T-cell (primary cell): ENCODE measurements around the gene PXDN. TPM values are rescaled to one million over a fixed set of nuclear protein-coding genes. Genes with fewer than 3 reads are reported as not detected.

Experiments used
- ATAC-seq, 4 experiments: fragments of 200-7000 bp in 3 of 4; fragments of 150-1000 bp in 1 of 4; cut with Tn5 transposase; replicated peaks in 1 of 4; 1 replicate in 3 of 4; 2 replicates in 1 of 4; pipeline ENCODE4 v1.10.0; 2021; ENCODE audit warnings: moderate library complexity in 3 of 4, mild to moderate bottlenecking in 2 of 4, moderate number of reproducible peaks in 1 of 4
- CTCF ChIA-PET, 2 donors: fragments of 300-600 bp; sonication (Branson Sonifier 250); formaldehyde crosslinking; loops; one replicate each; lab custom pipeline; 2022; ENCODE audit warnings: antibody characterized with exemption in 2 of 2; lab: Charles Lee
- POLR2A ChIA-PET, 2 donors: fragments of 300-600 bp; sonication (Branson Sonifier 250); formaldehyde crosslinking; loops; one replicate each; lab custom pipeline; 2022; ENCODE audit warnings: antibody characterized with exemption in 2 of 2; lab: Charles Lee
- DNase-seq, 35 experiments: peaks; one replicate each; pipeline versions ENCODE4 v3.0.0 to v3.0.0-alpha.2; 2013 to 2023
- H3K27ac ChIP-seq: one replicate; pipeline ENCODE4 v1.5.1; 2013; ENCODE audit warnings: low read length
- H3K27me3 ChIP-seq, 2 experiments: replicated peaks in 1 of 2; 1 replicate in 1 of 2; 2 replicates in 1 of 2; pipeline versions ENCODE4 v1.6.1 to v1.7.0; 2013; ENCODE audit warnings: low read length in 1 of 2, mixed read lengths in 1 of 2; ENCODE audit not compliant: control insufficient read depth in 2 of 2, insufficient read depth in 2 of 2; ENCODE audit errors: extremely low read depth in 1 of 2
- H3K36me3 ChIP-seq, 2 donors: 1 replicate in 1 of 2; 2 replicates in 1 of 2; pipeline versions ENCODE4 v1.6.1 to v1.7.0; 2013; ENCODE audit warnings: low read length in 1 of 2; ENCODE audit not compliant: control insufficient read depth in 2 of 2, insufficient read depth in 1 of 2; ENCODE audit errors: extremely low read depth in 1 of 2
- H3K4me1 ChIP-seq, 2 experiments: 1 replicate in 1 of 2; 2 replicates in 1 of 2; pipeline versions ENCODE4 v1.6.1 to v1.7.0; 2013; ENCODE audit warnings: low read length in 2 of 2, mixed read lengths in 1 of 2; ENCODE audit not compliant: insufficient read depth in 2 of 2, control insufficient read depth in 1 of 2; ENCODE audit errors: extremely low read depth in 1 of 2
- H3K4me3 ChIP-seq, 2 donors: 1 replicate in 1 of 2; 2 replicates in 1 of 2; pipeline versions ENCODE4 v1.5.1 to v1.7.0; 2013; ENCODE audit warnings: mild to moderate bottlenecking in 2 of 2, low read length in 1 of 2, moderate library complexity in 1 of 2; ENCODE audit not compliant: control insufficient read depth in 1 of 2; ENCODE audit errors: extremely low read depth in 1 of 2
- H3K9me3 ChIP-seq: 2 replicates; pipeline ENCODE4 v1.7.0; 2013
- H3K27ac Mint-ChIP-seq, 2 donors: one replicate each; pipeline ENCODE4 v1.8.0; 2020 to 2021; ENCODE audit warnings: mild to moderate bottlenecking in 2 of 2, mixed read lengths in 2 of 2
- H3K27me3 Mint-ChIP-seq, 2 donors: one replicate each; pipeline ENCODE4 v1.8.0; 2021 to 2022; ENCODE audit warnings: mixed read lengths in 2 of 2
- H3K36me3 Mint-ChIP-seq: one replicate; pipeline ENCODE4 v1.8.0; 2021; ENCODE audit warnings: mixed read lengths
- H3K4me1 Mint-ChIP-seq, 3 donors: one replicate each; pipeline ENCODE4 v1.8.0; 2020 to 2022; ENCODE audit warnings: mixed read lengths in 3 of 3, mild to moderate bottlenecking in 1 of 3
- H3K4me3 Mint-ChIP-seq, 3 donors: one replicate each; pipeline ENCODE4 v1.8.0; 2020 to 2022; ENCODE audit warnings: mild to moderate bottlenecking in 3 of 3, mixed read lengths in 3 of 3, moderate library complexity in 3 of 3
- H3K9me3 Mint-ChIP-seq, 3 donors: one replicate each; pipeline ENCODE4 v1.8.0; 2020 to 2022; ENCODE audit warnings: mixed read lengths in 3 of 3
- WGBS: methylation state at CpG from one replicate; pipeline ENCODE4 v1.1.5; 2013; ENCODE audit warnings: missing lambda C conversion rate; ENCODE audit not compliant: insufficient coverage; 5-methylcytosine and 5-hydroxymethylcytosine counted together
- total RNA-seq, 35 experiments: library from RNA in 6 of 35; stranded (reverse) in 6 of 35; fragments of 120-200 nt in 1 of 35; gene quantifications; one replicate each; pipeline versions ENCODE4 v1.2.1 to v1.2.4 and lab custom pipeline; 2013 to 2026

The PXDN gene
- total RNA-seq, 5 donors from 2014 or later (not counting 1 experiment from before 2014, with no cell fraction given) = 0.21 to 5.4 (median 1.3) TPM

DNA sequence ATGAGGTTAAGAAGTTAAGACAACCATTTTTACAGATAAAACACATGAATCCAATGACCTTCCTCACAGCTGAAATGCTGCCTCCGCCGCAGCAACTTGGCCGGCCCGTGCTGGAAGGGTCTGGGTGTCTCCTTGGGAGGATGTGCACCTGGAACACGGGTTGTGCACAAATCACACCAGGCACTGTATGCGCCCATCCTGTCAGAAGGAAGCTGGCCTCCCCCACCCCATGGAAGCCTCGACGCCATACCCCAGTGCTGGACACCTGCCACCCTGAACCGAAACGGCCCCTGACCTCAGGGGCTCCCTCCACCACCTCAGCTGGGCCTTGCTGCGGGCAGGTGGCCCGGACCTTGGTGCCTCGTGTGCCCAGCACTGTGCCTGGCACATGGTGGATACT, 111.8 kb downstream of the PXDN start:
- Histone ChIP-seq H3K36me3 (no peaks in the 10 kb centered on the region), H3K27ac (no peak overlapping the region), H3K4me1 (no peaks in the 10 kb centered on the region), H3K27me3 (no peaks in the 10 kb centered on the region), H3K9me3 (no peaks in the 10 kb centered on the region), H3K4me3 (no peak overlapping the region)
- Mint-ChIP-seq H3K36me3 (no peaks in the 10 kb centered on the region), H3K4me1 (no peaks in the 10 kb centered on the region), H3K27ac (no peak overlapping the region), H3K4me3 (no peak overlapping the region), H3K27me3 (peaks cover 0 to 3% of the 10 kb centered on the region in 2 donors), H3K9me3 (no peaks in the 10 kb centered on the region)
- ATAC-seq (no peak), DNase-seq (no peak)
- ChIA-PET CTCF (no interaction called here), POLR2A (interaction anchor here in 1 of 2 donors (0.7 kb wide), 1 partner anchor 534 kb away, joined by 3 read pairs; no protein-coding TSS in a partner anchor)
- WGBS = 88% methylated on average over 8 of the region's 13 CpGs

- no peak overlapping the region for H3K27ac Mint-ChIP-seq
- no peaks in the 10 kb centered on the region for H3K4me1 Mint-ChIP-seq
Measured at GRCh38 chr2:1632002-1632348, 112.3 kb downstream of the PXDN start.

GRCh38 chr2:1631292-1632001, 112.9 kb downstream of the PXDN start:
- Mint-ChIP-seq H3K4me3 (no peak overlapping the region), H3K36me3 (no peaks in the 10 kb centered on the region), H3K27me3 (no peaks in the 10 kb centered on the region), H3K4me1 (no peaks in the 10 kb centered on the region), H3K9me3 (no peaks in the 10 kb centered on the region), H3K27ac (no peak overlapping the region)
- Histone ChIP-seq H3K36me3 (no peaks in the 10 kb centered on the region), H3K4me1 (no peaks in the 10 kb centered on the region), H3K9me3 (no peaks in the 10 kb centered on the region), H3K27ac (no peak overlapping the region), H3K4me3 (no peak overlapping the region), H3K27me3 (no peaks in the 10 kb centered on the region)
- POLR2A ChIA-PET = no interaction called here
- DNase-seq = no peak
- ATAC-seq = no peak
- CTCF ChIA-PET = no interaction called here
- WGBS = 30% methylated on average over 1 of the region's 6 CpGs

More at GRCh38 chr2:1632002-1632348, 112.3 kb downstream of the PXDN start:
- no peaks in the 10 kb centered on the region for H3K36me3 ChIP-seq
- Mint-ChIP-seq H3K27me3 (no peaks in the 10 kb centered on the region), H3K9me3 (no peaks in the 10 kb centered on the region), H3K36me3 (no peaks in the 10 kb centered on the region), H3K4me3 (no peak overlapping the region)
- WGBS = 94% methylated on average over 6 of the region's 7 CpGs
- no peaks in the 10 kb centered on the region for H3K9me3 ChIP-seq
- H3K27ac ChIP-seq = no peak overlapping the region
- ATAC-seq = no peak
- H3K4me1 ChIP-seq = no peaks in the 10 kb centered on the region
- DNase-seq = no peak
- ChIA-PET POLR2A (no interaction called here), CTCF (no interaction called here)
- no peak overlapping the region for H3K4me3 ChIP-seq
- H3K27me3 ChIP-seq = no peaks in the 10 kb centered on the region

- ATAC-seq (no peak), DNase-seq (no peak)
- peaks cover 0 to 3% of the 10 kb centered on the region in 2 experiments for H3K27me3 ChIP-seq
- no peaks in the 10 kb centered on the region for H3K4me1 ChIP-seq
- no peaks in the 10 kb centered on the region for H3K9me3 Mint-ChIP-seq
- ChIA-PET POLR2A (no interaction called here), CTCF (no interaction called here)
- no peaks in the 10 kb centered on the region for H3K9me3 ChIP-seq
- no peak overlapping the region for H3K27ac Mint-ChIP-seq
- WGBS = 56% methylated on average over 1 of the region's 2 CpGs
- H3K4me3 ChIP-seq = no peak overlapping the region
- H3K36me3 ChIP-seq = no peaks in the 10 kb centered on the region
- no peaks in the 10 kb centered on the region for H3K4me1 Mint-ChIP-seq
- H3K27me3 Mint-ChIP-seq = peaks cover 0 to 6% of the 10 kb centered on the region in 2 donors
- no peak overlapping the region for H3K4me3 Mint-ChIP-seq
- no peak overlapping the region for H3K27ac ChIP-seq
- no peaks in the 10 kb centered on the region for H3K36me3 Mint-ChIP-seq
Measured at GRCh38 chr2:1628893-1629292, 115.4 kb downstream of the PXDN start.

DNA sequence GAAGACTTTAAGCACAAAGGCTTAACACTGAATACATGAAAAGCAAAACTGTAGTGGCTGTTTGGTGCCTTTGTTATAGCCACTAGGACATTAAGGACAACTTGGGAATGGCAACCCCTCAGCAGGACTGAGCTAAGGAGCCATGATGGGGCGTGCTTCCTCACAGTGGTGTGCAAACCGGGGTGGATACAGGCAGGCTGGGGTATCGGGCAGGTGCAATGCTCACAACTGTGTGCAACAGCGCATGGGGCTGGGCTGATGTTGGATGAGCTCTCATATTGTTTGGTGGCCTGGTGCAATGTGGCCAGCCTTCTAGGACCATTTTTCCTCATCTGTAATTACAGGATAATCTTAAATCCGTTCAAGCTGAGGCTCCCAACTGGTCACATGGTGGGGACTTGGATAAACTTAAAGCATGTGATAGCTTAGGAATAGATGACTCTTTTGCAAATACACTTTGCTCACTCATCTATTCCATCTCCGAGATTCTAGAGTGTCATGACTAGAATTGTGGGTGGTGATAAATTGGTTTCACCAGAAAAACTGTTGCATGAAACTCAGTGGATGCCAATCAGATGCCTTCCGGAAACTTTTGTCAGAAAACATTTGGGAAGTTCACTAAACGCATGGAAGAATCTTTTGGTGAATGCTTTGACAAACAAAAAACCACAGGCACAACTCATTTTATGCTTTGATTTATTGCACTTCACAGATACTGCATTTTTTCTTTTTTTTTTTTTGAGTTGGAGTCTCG, 116.5 kb downstream of the PXDN start:
- no peak for DNase-seq

GRCh38 chr2:1626271-1626681, 118.0 kb downstream of the PXDN start:
- Histone ChIP-seq H3K27ac (no peak overlapping the region), H3K36me3 (no peaks in the 10 kb centered on the region), H3K4me3 (no peak overlapping the region), H3K9me3 (no peaks in the 10 kb centered on the region), H3K4me1 (no peaks in the 10 kb centered on the region), H3K27me3 (peaks cover 0 to 9% of the 10 kb centered on the region in 2 experiments)
- WGBS = 61% methylated on average over 4 of the region's 8 CpGs
- ChIA-PET POLR2A (no interaction called here), CTCF (no interaction called here)
- Mint-ChIP-seq H3K36me3 (no peaks in the 10 kb centered on the region), H3K9me3 (no peaks in the 10 kb centered on the region), H3K4me3 (no peak overlapping the region), H3K27ac (no peak overlapping the region), H3K4me1 (no peaks in the 10 kb centered on the region), H3K27me3 (peaks cover 2 to 11% of the 10 kb centered on the region in 2 donors)
- ATAC-seq (no peak), DNase-seq (no peak)

More for the DNA sequence above, 116.5 kb downstream of the PXDN start:
- Mint-ChIP-seq H3K36me3 (no peaks in the 10 kb centered on the region), H3K4me3 (no peak overlapping the region), H3K27ac (no peak overlapping the region), H3K4me1 (no peaks in the 10 kb centered on the region), H3K9me3 (no peaks in the 10 kb centered on the region), H3K27me3 (peaks cover 2 to 11% of the 10 kb centered on the region in 2 donors)
- CTCF ChIA-PET = no interaction called here
- H3K9me3 ChIP-seq = no peaks in the 10 kb centered on the region
- H3K4me3 ChIP-seq = no peak overlapping the region
- H3K36me3 ChIP-seq = no peaks in the 10 kb centered on the region
- H3K27ac ChIP-seq = no peak overlapping the region
- 86% methylated on average over 2 of the region's 9 CpGs for WGBS
- peaks cover 0 to 7% of the 10 kb centered on the region in 2 experiments for H3K27me3 ChIP-seq
- POLR2A ChIA-PET = interaction anchor here in 1 of 2 donors (0.6 kb wide), 1 partner anchor 9 kb away, joined by 3 read pairs; no protein-coding TSS in a partner anchor
- no peak for ATAC-seq
- no peaks in the 10 kb centered on the region for H3K4me1 ChIP-seq
